HL-60 (cell line): ENCODE results near the gene NENF.

ENCODE experiments used
- CTCF ChIP-seq: IDR thresholded peaks from one replicate; pipeline ENCODE4 v1.5.1; 2011; ENCODE audit warnings: low read length, control low read depth, inconsistent platforms; ENCODE audit not compliant: insufficient read depth
- POLR2AphosphoS5 ChIP-seq: IDR thresholded peaks from 2 replicates; pipeline ENCODE4 v1.6.1; 2012; ENCODE audit warnings: low read depth

DNA sequence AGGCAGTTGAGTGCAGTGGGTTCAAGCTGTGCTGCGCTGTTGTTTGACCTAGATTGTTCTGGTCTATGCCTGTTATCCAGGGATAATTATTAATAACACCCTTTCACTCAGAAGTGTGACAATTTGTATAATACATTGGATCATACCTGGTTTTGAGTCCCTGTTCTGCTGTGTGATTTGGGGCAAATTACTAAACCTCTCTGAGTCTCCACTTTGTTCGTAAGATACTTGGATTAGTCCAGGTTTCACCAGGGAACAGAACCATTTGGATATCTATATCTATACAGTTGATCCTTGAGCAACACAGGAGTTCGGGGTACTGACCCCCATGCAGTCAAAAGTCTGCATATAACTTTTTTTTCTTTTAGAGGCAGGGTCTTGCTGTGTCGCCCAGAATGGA lies 2.3 kb downstream of the NENF start:
- TF ChIP-seq CTCF (no peak), POLR2AphosphoS5 (no peak)
